HG03060 (cell line): Measurements from ENCODE around the gene GSTM3.

Source experiments
- ATAC-seq: cut with Tn5 transposase; IDR thresholded peaks from one replicate; pipeline ENCODE4 v1.9.1; 2021; ENCODE audit warnings: low read depth, moderate number of reproducible peaks; ENCODE audit not compliant: unreplicated experiment

GSTM3 gene

GRCh38 chr1:109740615-109741373, at the start of gene GSTM3:
Gene GSTM3, minus strand, starts transcription at chr1:109741038. Its CDS starts 751 bp downstream, at chr1:109740287.
- no peak for ATAC-seq

DNA sequence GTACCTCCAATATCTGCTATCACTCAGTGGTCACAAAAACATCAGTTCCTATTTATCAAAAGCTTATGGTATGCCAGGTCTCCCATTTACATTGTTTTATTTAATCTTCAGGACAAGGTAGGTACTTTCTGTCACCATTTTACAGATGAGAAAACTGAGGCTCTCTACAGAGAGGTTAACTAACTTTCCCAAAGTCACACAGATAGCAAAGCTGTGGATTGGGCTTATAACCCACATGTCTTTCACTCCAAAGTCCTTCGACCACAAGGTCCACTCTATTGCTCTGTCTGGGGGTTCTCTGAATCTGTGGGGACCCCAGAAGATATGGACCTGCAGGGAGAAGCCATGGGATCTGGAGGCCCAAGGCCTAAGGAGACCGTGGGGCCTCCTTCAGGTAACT, 49.5 kb upstream of the GSTM3 start:
- no peak for ATAC-seq

- ATAC-seq: no peak
These were observed 48.8 kb upstream of the GSTM3 start for GRCh38 chr1:109789551-109790180.

- no peak for ATAC-seq
These were observed 48.1 kb upstream of the GSTM3 start for GRCh38 chr1:109788695-109789521.

GRCh38 chr1:109787845-109788601, 47.2 kb upstream of the GSTM3 start:
- no peak for ATAC-seq

DNA sequence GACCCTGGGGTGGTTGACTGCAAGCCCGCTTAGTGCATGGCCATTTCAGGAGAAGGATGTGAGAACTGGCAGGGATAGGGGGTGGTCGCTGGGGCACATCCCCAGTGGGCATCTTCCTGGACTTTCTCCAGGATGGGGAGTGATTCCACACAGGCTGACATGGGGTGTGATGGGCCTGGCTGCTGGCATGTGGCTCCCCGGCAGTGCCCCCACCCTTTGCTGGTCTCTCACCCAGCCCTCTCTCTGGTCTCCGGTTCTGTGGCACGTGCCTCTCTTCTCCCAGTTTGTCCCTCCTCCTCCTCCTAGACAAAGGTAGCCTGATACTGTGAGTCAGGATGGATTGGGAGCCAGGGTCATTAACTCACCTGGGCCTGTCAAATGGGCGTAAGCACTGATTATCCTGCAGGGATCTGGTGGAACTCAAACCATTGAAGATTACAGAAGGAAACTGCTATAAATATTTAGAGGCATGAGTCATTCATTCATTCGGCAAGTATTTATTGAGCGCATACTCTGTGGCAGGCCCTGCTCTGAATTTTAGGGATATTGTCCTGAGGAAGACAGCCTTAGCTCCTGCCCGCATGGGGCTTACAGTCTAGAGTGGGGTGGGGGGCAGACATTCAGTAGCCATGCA, 46.5 kb upstream of the GSTM3 start:
- ATAC-seq: no peak

GRCh38 chr1:109786531-109787021, 45.7 kb upstream of the GSTM3 start:
- ATAC-seq: no peak

DNA sequence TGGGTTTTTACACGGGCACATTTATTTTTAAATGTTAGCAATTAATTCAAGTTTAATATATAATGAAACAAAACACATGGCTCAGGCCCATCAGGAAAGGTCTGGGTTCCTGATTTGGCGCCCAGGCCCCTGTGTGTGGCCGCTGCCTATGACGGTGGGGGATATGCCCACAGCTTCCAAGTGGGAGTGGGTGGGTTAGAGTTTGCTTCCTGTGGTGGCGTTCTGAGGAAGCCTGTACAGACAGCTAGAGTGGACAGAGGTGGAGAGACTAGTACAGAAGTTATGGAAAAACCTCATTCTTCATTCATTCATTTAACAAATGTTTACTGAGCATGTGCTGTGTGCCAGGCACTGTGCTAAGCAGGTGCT, 45.3 kb upstream of the GSTM3 start:
- ATAC-seq: no peak

GRCh38 chr1:109785446-109786111, 44.7 kb upstream of the GSTM3 start:
- no peak for ATAC-seq

DNA sequence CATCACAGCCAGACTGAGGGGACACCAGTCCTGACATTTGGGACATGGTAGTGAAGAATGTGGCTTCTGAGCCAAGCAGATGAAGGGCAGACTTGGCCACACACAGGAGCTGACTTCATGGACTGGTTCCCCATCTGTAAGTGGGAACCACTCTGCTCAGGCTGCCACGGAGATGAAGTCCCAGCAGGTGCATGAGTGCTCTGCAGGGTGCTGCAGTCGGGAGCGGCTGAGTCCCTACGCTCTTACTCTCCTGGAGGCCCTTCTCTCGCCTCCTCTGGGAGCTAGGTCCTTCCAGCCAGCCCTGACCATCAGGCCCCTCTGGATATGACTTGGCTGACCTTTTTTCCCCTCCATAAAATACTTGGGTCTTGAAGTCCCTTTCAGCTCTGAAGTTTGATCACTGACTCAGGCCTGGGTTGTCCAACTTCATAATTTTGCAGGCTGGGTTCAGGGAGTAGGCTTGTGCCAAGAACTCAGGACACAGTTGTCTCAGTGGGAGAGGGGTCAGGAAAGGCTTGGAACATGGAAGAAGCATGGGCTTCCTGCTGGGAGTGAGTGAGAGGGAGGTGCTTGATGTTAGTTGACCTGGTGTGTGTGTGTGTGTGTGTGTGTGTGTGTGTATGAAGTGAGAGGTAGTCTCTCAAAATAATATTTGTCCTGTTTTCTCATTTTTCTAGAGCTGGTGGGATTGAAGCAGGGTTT, 43.9 kb upstream of the GSTM3 start:
- ATAC-seq: no peak

GRCh38 chr1:109783436-109783835, 42.6 kb upstream of the GSTM3 start:
- no peak for ATAC-seq

- ATAC-seq: no peak
These were observed 42.1 kb upstream of the GSTM3 start for GRCh38 chr1:109782927-109783326.

- no peak for ATAC-seq
These were observed 41.7 kb upstream of the GSTM3 start for GRCh38 chr1:109782514-109782913.

DNA sequence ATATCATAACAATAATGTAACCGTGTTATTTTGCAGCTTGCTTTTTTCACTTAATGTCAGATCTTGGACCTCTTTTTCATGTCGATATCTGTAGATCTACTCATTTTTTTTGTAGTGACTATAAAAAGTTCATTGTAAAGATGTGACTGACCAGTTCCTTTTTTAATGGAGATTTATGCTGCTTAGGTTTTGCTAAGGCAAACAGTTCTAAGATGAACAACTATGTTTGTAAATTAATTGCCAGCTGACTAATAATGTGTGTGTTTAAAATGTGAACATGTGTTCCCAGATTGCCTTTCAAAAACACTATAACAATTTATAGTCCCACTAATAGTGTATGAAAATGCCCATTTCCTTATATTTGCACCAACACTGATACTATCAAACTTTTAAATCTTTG, 41.0 kb upstream of the GSTM3 start:
- no peak for ATAC-seq

GRCh38 chr1:109780982-109781381, 40.1 kb upstream of the GSTM3 start:
- ATAC-seq: no peak

- ATAC-seq: no peak
These were observed 37.3 kb upstream of the GSTM3 start for GRCh38 chr1:109777980-109778625.

- ATAC-seq: no peak
These were observed 36.6 kb upstream of the GSTM3 start for GRCh38 chr1:109777436-109777835.

GRCh38 chr1:109776911-109777310, 36.1 kb upstream of the GSTM3 start:
- no peak for ATAC-seq
